OCI-LY1 (cell line): ENCODE data around the gene AKAP9.

Experiments used
- H2AFZ ChIP-seq: fragments of 200-600 bp; sonication (generic), shearing (Covaris generic); 2 replicates; pipeline ENCODE4 v1.6.0; 2014; ENCODE audit warnings: antibody characterized with exemption, mild to moderate bottlenecking, low read length
- H3F3A ChIP-seq: fragments of 200-600 bp; sonication (generic), shearing (Covaris generic); 2 replicates; pipeline ENCODE4 v1.6.0; 2014; ENCODE audit warnings: mild to moderate bottlenecking, antibody characterized with exemption, low read length, moderate library complexity; ENCODE audit not compliant: insufficient read depth
- H3K27ac ChIP-seq: fragments of 200-600 bp; sonication (generic); 2 replicates; pipeline ENCODE4 v1.5.1; 2014; ENCODE audit warnings: low read length, mixed run types, mild to moderate bottlenecking, low read depth; ENCODE audit not compliant: poor library complexity, severe bottlenecking
- H3K27me3 ChIP-seq: fragments of 200-600 bp; sonication (generic); 2 replicates; pipeline ENCODE4 v1.6.0; 2014; ENCODE audit warnings: antibody characterized with exemption, mild to moderate bottlenecking, low read length, moderate library complexity; ENCODE audit not compliant: insufficient read depth
- H3K36me3 ChIP-seq: fragments of 200-600 bp; sonication (generic); 2 replicates; pipeline ENCODE4 v1.6.1; 2014; ENCODE audit warnings: mild to moderate bottlenecking, antibody characterized with exemption, low read length, moderate library complexity, mixed read lengths; ENCODE audit not compliant: insufficient read depth
- H3K4me1 ChIP-seq: fragments of 200-600 bp; sonication (generic); 2 replicates; pipeline ENCODE4 v1.5.1; 2014; ENCODE audit warnings: mild to moderate bottlenecking, low read length, moderate library complexity; ENCODE audit not compliant: insufficient read depth, severe bottlenecking
- H3K4me2 ChIP-seq: fragments of 200-600 bp; sonication (generic), shearing (Covaris generic); 2 replicates; pipeline ENCODE4 v1.6.1; 2014; ENCODE audit warnings: low read length
- H3K4me3 ChIP-seq: fragments of 200-600 bp; sonication (generic); 2 replicates; pipeline ENCODE4 v1.5.1; 2014; ENCODE audit warnings: low read length, low read depth, mild to moderate bottlenecking, mixed read lengths; ENCODE audit not compliant: poor library complexity, severe bottlenecking
- H3K79me2 ChIP-seq: fragments of 200-600 bp; shearing (Covaris generic); 2 replicates; pipeline ENCODE4 v1.6.1; 2016; ENCODE audit warnings: mixed run types, low read length, mixed read lengths; ENCODE audit not compliant: insufficient read depth
- H3K9ac ChIP-seq: fragments of 200-600 bp; sonication (generic), shearing (Covaris generic); 2 replicates; pipeline ENCODE4 v1.6.1; 2014; ENCODE audit warnings: mild to moderate bottlenecking, low read length, mixed read lengths
- H3K9me2 ChIP-seq: fragments of 200-600 bp; sonication (generic), shearing (Covaris generic); 2 replicates; pipeline ENCODE4 v1.6.1; 2014; ENCODE audit warnings: low read depth, mild to moderate bottlenecking, low read length, mixed read lengths
- H3K9me3 ChIP-seq: fragments of 200-600 bp; shearing (Covaris generic); 2 replicates; pipeline ENCODE4 v1.6.1; 2014; ENCODE audit warnings: low read length, mixed read lengths
- H4K20me1 ChIP-seq: fragments of 200-600 bp; sonication (generic), shearing (Covaris generic); 2 replicates; pipeline ENCODE4 v1.6.0; 2016; ENCODE audit warnings: mild to moderate bottlenecking, low read length; ENCODE audit not compliant: insufficient read depth
- EZH2 ChIP-seq: fragments of 200-600 bp; sonication (generic), shearing (Covaris generic); IDR thresholded peaks from 2 replicates; pipeline ENCODE4 v1.8.0; 2017; ENCODE audit warnings: borderline replicate concordance, mixed run types, mild to moderate bottlenecking, antibody characterized with exemption, low read length, moderate library complexity, mixed read lengths
- TF ChIP-seq, protein P1 (sequence below): fragments of 200-600 bp; sonication (generic), shearing (Covaris generic); IDR thresholded peaks from 2 replicates; pipeline ENCODE4 v1.5.1; 2017; ENCODE audit warnings: mild to moderate bottlenecking, antibody characterized with exemption, low read length, moderate library complexity, mixed read lengths

The AKAP9 gene

GRCh38 chr7:92028686-92029085 lies 88.0 kb downstream of the AKAP9 start:
- Histone ChIP-seq H3K27ac (no peak overlapping the region), H3K4me1 (no peaks in the 10 kb centered on the region), H3K9me2 (no peaks in the 10 kb centered on the region), H3K9me3 (no peaks in the 10 kb centered on the region), H3K4me3 (no peak overlapping the region), H3K79me2 (no peaks in the 10 kb centered on the region), H2AFZ (no peak overlapping the region), H4K20me1 (no peaks in the 10 kb centered on the region), H3F3A (no peaks in the 10 kb centered on the region; the same call in 1 of the 2 replicates), H3K4me2 (no peak overlapping the region), H3K27me3 (no peaks in the 10 kb centered on the region), H3K36me3 (peaks cover 75% of the 10 kb centered on the region), H3K9ac (no peak overlapping the region)
- TF ChIP-seq, protein P1, sequence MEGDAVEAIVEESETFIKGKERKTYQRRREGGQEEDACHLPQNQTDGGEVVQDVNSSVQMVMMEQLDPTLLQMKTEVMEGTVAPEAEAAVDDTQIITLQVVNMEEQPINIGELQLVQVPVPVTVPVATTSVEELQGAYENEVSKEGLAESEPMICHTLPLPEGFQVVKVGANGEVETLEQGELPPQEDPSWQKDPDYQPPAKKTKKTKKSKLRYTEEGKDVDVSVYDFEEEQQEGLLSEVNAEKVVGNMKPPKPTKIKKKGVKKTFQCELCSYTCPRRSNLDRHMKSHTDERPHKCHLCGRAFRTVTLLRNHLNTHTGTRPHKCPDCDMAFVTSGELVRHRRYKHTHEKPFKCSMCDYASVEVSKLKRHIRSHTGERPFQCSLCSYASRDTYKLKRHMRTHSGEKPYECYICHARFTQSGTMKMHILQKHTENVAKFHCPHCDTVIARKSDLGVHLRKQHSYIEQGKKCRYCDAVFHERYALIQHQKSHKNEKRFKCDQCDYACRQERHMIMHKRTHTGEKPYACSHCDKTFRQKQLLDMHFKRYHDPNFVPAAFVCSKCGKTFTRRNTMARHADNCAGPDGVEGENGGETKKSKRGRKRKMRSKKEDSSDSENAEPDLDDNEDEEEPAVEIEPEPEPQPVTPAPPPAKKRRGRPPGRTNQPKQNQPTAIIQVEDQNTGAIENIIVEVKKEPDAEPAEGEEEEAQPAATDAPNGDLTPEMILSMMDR, result no peak
- no peak for TF ChIP-seq EZH2

DNA sequence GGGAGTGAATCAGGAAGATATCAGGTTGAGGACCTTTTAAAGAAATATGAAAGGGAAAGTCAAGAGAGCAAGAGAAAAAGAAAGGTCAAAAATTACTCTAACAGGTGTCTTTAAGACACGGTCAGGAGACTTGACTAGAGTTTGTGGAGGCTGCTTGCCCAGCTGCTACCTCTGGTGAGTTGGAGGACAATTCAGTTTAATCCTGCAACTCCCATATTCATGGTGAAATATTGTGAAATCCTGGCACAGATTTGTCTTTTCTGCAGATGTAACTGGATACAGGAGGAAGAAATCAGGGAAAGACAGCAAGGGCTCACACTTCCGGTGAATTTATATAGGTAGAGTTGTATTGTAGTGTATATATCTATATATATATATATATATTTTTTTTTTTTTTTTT lies 93.5 kb downstream of the AKAP9 start:
- no peaks in the 10 kb centered on the region for H4K20me1 ChIP-seq
- no peaks in the 10 kb centered on the region for H3K27me3 ChIP-seq
- H3K9ac ChIP-seq, result no peak overlapping the region
- H3K9me3 ChIP-seq, result no peaks in the 10 kb centered on the region
- no peak overlapping the region for H3K4me3 ChIP-seq
- no peaks in the 10 kb centered on the region for H3K79me2 ChIP-seq
- no peaks in the 10 kb centered on the region for H3K9me2 ChIP-seq
- no peaks in the 10 kb centered on the region; the same call in 1 of the 2 replicates for H3F3A ChIP-seq
- no peaks in the 10 kb centered on the region for H3K4me1 ChIP-seq
- H3K36me3 ChIP-seq, result peaks cover 54% of the 10 kb centered on the region
- TF ChIP-seq, protein P1, result no peak
- TF ChIP-seq EZH2, result no peak
- H2AFZ ChIP-seq, result no peak overlapping the region
- H3K27ac ChIP-seq, result no peak overlapping the region
- H3K4me2 ChIP-seq, result no peak overlapping the region

DNA sequence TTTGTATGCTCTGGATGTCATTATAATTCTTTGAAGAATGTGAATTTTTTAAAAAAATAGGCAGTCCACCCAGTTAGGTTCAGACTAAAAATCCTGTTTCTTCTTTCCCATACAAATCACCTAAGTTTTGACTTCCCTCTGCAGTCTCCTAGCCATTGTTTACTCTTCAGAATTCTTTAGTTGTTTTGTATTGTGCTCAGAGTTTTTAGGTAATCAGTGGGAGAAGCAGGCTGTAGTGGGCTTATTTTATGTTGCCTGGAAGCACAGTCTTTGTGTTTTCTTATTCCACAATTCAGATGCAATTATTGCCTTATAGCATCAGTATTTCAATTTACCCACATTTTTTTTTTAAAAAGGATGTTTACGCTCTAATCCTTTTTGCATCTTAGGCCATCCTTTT lies 94.9 kb downstream of the AKAP9 start:
- H2AFZ ChIP-seq, result no peak overlapping the region
- no peak overlapping the region for H3K9ac ChIP-seq
- no peak overlapping the region for H3K4me3 ChIP-seq
- H3K9me3 ChIP-seq, result no peaks in the 10 kb centered on the region
- no peaks in the 10 kb centered on the region; the same call in 1 of the 2 replicates for H3F3A ChIP-seq
- H3K79me2 ChIP-seq, result no peaks in the 10 kb centered on the region
- no peaks in the 10 kb centered on the region for H4K20me1 ChIP-seq
- peaks cover 43% of the 10 kb centered on the region for H3K36me3 ChIP-seq
- TF ChIP-seq, protein P1, result no peak
- no peak for TF ChIP-seq EZH2
- no peak overlapping the region for H3K27ac ChIP-seq
- H3K4me2 ChIP-seq, result no peak overlapping the region
- no peaks in the 10 kb centered on the region for H3K9me2 ChIP-seq
- H3K4me1 ChIP-seq, result no peaks in the 10 kb centered on the region
- no peaks in the 10 kb centered on the region for H3K27me3 ChIP-seq
